Transverse colon (tissue), 3 donors: ENCODE data around the gene ZNF581.

Source experiments
- EP300 ChIP-seq: sonication (generic); formaldehyde crosslinking; IDR thresholded peaks from one replicate; pipeline ENCODE4 v1.6.1; 2017; ENCODE audit warnings: antibody characterized with exemption, low read depth
- POLR2A ChIP-seq: fragments of 450-650 bp; IDR thresholded peaks from one replicate; pipeline ENCODE4 v1.6.1; 2016; ENCODE audit warnings: antibody characterized with exemption, mild to moderate bottlenecking, moderate library complexity
- TF ChIP-seq, protein P1 (sequence below), 5 experiments: fragments of 200-600 bp in 3 of 5; fragments of 450-650 bp in 2 of 5; sonication (generic) in 3 of 5; IDR thresholded peaks; 1 replicate in 2 of 5; 2 replicates in 3 of 5; pipeline ENCODE4 v1.5.1; 2016 to 2017; ENCODE audit warnings: antibody characterized with exemption in 5 of 5, inconsistent platforms in 3 of 5, mild to moderate bottlenecking in 2 of 5, moderate library complexity in 1 of 5

DNA sequence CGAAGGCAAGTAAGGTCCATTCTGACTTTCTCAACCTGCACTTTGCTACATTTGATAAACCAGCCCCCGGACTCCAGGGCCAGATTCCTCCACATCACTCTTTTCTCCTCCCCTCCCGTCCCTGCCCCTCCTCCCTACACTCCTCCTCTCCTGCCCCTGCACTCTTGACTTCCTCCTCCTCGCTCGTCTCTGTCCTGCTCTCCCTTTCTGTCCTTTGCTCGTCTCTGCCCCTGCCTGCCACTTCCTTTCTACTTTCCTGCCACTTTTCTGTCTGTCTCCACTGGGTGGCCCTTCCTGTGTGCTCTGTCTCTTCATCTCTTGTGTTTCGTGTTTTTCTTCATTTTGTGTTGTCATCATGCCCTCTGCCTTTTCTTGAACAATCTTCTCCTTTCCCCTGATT lies 18.4 kb downstream of the ZNF581 start:
- TF ChIP-seq, protein P1, sequence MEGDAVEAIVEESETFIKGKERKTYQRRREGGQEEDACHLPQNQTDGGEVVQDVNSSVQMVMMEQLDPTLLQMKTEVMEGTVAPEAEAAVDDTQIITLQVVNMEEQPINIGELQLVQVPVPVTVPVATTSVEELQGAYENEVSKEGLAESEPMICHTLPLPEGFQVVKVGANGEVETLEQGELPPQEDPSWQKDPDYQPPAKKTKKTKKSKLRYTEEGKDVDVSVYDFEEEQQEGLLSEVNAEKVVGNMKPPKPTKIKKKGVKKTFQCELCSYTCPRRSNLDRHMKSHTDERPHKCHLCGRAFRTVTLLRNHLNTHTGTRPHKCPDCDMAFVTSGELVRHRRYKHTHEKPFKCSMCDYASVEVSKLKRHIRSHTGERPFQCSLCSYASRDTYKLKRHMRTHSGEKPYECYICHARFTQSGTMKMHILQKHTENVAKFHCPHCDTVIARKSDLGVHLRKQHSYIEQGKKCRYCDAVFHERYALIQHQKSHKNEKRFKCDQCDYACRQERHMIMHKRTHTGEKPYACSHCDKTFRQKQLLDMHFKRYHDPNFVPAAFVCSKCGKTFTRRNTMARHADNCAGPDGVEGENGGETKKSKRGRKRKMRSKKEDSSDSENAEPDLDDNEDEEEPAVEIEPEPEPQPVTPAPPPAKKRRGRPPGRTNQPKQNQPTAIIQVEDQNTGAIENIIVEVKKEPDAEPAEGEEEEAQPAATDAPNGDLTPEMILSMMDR (IDR thresholded peaks at IDR 0.05) = no peak
- TF ChIP-seq POLR2A (no peak), EP300 (no peak)
